Measurements from ENCODE around the gene TOMM7.
A peak's percentile ranks its signal among the peaks of the same experiment; 100 is the strongest.
"Not testable (repeated sequence)": the region's sequence is repeated elsewhere in the genome, so short reads cannot be mapped to it uniquely, and the experiment has no call there.

Gene TOMM7

DNA sequence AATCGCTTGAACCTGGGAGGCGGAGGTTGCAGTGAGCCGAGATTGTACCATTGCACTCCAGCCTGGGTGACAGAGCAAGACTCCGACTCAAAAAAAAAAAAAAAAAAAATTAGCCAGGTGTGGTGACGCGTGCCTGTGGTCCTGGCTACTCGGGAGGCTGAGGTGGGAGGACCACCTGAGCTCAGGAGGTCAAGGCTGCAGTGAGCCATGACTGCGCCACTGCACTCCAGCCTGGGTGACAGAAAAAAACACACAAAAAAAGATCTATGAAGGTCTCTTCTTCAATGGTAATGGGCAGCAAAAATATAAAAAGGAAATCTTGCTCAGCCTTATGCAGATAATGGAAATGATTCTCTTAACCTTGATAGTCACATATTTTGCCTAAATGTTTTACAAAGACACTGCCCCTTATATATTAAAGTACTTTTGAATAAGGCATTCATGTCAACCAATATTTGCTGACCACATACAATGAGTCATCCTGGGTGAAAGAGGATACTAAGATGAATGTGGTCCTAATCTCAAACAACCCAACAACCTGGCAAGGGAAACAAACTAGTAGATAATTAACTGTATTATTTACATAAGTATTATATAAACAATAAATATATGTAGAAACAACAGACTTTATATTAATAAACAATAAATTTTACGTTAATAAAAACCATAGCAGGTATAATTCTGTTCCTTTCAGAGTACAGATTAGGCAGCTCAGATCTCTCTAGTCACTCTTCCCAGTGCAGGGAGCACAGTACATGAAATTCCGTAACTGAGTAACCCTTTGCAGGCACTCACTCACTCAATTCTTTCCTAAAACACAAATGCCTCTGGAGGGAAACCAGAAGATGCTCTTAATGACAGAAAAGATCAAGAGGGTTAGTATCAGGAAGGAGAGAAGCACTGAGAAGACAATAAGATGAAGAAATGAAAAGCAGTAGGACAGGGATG, 8.1 kb downstream of the TOMM7 start:
- DNase-seq: no peak

DNA sequence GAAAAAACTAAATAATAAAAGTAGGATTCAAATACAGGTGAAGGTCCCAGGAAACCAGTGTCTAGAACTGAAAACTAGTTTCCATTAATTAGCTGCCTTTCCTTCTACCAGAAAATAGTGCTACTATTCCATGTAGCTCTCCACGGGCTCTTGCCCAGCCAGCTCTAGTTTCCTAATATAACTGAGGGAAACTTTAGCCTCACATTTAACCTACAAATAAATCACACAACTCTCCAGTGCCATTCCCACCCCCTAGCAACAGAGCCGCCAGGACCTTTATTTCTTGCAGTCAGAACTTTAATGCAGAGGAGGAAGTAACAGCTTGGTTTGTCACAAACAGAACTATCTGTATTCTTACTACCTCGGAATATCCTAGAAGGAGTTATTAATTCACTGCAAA, 10.3 kb downstream of the TOMM7 start:
- no peak for DNase-seq

- no peak for DNase-seq
Observed at GRCh38 chr7:22811746-22812280, 10.8 kb downstream of the TOMM7 start.

DNA sequence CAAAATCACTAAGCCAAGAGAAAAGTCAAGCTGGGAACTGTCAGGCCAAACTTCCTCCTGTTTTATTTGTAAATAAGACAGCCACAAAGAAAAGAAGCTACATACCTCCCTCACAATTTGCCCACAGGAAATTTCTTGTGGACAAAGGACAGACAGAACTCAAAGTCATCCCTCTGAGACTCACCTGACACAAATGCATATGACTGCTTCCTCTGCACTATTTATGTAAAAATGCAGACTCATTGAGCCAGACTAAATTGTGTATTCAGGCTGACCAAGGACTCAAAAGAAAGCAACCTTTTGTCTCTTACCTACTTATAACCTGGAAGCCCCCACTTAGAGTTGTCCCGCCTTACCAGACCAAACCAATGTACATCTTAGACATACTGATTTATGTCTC, 11.8 kb downstream of the TOMM7 start:
- DNase-seq: no peak

DNA sequence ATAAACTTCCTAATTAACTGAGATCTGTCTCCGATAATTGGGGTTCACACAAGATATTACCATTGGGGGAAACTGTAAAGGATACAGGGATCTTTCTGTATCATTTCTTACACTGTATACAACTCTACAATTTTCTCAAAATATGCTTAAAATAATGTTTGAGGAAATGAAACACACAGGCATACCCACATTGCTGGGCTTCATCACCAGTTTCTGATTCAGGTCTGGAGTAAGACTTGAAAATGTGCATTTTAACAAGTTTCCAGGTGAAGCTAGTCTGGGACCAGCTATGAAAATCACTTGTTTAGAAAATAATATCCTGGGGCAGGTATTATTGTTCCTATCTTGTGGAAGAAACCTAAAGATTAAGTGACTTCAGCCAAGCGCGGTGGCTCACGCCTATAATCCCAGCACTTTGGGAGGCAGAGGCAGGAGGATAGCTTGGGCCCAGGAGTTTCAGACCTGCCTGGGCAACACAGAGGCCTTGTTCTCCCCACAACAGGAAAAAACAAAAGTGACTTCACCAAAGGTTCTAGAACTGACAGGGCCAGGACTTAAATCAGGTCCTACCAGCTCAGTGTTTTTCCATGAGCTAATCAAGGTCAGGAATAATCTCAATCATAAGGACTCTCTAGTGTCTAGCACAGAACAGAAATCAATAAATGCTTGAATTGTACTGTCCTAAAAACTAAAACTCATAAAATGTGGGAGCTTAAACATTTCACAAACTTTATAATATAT, 12.6 kb downstream of the TOMM7 start:
- no peak for DNase-seq

DNA sequence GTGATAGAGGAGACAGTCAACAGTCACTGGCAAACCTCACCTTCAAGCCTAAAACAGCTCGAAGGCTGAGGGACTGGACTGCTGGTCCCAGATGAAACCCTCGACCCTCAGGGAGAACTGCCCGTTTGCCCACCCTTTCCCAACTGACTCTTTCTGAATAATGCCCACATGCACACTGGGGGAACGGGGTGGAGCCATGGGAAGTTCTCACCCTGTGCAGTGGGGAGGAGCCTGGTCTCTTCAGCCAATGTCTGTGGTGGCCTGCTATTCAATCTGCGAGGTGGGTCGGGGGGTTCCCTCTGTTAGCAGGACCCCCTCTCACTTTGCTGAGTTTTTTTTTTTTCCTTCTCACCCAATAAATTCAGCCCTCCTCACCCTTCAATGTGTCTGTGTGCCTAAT, 14.5 kb downstream of the TOMM7 start:
- DNase-seq: no peak

DNA sequence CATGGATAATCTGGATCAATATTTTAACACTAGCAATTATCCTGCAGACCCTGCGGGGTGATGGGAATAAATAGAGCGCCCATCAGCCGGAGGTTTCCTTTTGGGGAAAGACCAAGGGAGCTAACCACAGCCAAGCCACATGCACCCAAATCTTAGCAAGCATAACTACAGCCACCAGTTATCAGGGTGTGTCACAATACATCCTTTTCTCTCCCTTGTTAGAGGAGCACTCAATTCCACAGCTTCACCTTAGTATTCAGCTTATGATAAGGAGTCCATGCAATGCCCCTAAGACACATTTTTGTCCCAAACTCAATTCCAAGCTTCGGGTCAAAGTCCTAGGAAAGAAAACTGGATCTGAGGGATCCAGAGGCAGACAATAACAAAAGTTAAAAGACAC, 15.9 kb downstream of the TOMM7 start:
- no peak for DNase-seq

GRCh38 chr7:22805227-22805626, 17.4 kb downstream of the TOMM7 start:
- no peak for DNase-seq

DNA sequence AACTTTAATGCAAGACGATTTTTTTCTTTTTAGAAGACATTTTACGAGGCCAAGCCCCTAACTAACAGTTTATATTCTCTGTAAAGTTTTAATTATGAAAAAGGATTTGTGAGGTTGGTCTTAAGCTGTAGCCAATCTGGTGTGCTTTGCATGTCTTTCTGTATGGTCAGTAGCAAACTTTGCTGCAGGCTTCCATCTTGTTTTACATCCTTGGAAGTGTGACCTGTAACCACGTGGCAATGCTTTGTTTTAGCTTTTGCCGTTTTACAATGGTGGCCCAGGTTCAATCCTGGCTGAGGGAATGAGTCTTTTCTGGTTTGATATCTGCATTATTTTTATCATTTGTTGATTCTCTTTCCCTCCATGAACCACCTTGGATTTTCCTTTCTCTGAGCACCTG, 19.8 kb downstream of the TOMM7 start:
- not testable (repeated sequence) for DNase-seq

DNA sequence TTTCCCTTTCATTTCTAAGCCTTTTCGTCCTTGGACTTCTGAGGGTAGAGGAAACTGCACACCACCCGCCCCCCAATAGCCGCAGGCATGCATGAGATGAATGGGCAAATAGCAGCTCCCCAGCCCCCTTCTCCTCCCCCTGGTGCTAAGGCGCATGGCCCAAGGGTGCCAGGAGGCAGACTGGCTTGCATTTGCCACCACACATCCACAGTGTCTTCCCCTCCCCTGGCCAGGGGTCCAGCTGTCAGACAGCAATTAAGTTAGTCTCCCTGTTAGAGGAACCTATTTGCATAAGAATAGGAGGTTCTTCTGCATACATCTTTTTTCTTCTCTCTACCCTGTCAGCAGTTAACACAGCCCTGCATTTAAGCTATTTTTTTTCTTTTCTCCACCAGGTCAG, 20.2 kb downstream of the TOMM7 start:
- DNase-seq: no peak

- no peak for DNase-seq
Observed at GRCh38 chr7:22801912-22802311, 20.7 kb downstream of the TOMM7 start.

GRCh38 chr7:22799633-22800032, 23.0 kb downstream of the TOMM7 start:
- DNase-seq: peak; percentile 17

DNA sequence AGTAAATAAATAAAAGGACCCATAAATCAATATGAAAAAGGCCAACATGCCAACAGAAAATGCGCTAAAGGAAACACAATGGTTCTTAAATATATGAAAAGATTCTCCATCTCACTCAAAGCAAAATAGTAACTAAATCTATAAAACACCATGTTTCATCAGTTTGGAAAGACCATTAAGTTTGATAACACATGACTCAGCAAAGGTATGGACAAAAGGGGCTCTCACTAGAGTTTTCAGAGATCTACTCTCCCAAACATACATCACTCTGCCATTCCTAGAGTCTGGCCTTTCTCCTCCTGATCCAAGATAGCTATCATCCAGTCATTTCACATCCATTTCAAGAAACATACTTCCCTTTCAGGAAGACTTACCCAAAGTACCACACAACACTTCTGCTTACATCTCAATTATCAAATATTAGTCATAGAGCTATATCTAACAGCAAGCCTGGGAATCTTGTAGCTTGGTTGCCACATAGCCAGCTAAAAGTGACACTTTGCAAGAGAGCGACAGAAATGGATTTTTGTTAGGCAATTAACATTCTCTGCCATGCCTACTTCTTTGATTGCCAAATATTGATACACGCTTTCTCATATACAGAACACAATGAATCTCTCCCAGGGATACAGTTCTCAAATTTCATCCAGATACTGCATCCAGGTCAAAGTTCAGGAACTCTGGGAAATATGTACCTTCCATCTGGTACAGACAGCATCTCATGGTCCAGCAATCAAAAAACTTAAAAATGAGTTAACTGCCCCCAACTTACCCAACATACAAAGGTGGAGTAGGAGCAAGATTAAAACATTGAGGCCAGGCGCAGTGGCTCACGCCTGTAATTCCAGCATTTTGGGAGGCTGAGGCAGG, 28.8 kb downstream of the TOMM7 start:
- no peak for DNase-seq

DNA sequence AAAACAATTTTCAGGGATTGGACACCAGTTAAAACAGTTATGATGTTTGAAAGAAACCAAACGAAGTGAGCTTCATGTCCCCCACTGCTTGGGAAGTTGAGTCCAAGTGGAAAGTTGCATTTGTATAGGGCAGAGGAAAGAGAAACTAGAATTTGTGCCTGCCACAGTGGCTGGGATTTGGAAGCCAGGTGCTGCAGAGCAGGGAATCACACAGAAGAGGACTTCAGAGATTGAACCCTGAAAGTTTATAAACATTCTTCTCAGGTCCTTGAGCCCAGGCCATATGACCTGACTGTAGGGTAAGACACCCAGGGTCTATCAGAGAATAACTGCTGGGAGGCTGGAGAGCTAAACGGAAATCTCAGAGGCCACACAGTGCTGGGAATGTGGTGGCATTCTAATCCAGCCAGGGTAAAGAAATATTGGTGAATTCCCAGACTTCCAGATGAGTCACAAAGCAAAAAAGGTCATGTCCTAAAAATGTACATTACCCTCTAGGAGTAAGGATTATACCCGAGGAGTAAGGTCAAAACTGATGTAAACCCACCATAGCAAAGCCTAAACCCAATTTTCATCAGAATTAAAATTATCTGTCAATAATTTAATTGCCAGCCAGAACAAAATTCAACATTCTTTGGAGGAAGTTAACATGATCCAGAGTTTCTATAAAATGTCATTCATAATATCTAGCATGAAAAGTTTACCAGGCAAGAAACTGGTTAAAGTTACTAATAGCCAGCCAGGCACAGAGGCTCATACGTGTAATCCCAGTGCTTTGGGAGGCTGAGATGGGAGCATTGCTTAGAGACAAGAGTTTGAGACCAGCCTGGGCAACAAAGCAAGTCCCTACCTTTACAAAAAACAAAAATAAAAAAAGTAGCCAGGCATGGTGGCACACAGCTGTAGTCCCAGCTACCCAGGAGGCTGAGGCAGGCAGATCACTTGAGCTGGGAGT, 31.2 kb downstream of the TOMM7 start:
- no peak for DNase-seq

DNA sequence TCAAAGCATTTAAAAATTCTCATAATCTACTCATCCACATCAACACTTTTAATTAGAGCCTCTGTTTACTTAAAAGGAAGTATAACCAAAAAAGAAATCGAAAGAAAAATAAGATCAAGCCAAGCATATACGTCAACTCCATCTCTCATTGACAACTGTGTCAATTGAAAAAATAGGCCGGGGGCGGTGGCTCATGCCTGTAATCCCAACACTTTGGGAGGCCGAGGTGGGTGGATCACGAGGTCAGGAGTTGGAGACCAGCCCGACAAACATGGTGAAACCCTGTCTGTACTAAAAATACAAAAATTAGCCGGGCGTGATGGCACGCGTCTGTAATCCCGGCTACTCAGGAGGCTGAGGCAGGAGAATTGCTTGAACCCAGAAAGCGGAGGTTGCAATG, 32.0 kb downstream of the TOMM7 start:
- DNase-seq: not testable (repeated sequence)

GRCh38 chr7:22787951-22788350, 34.7 kb downstream of the TOMM7 start:
- DNase-seq: no peak

- DNase-seq: no peak
Observed at GRCh38 chr7:22786290-22786932, 36.2 kb downstream of the TOMM7 start.

DNA sequence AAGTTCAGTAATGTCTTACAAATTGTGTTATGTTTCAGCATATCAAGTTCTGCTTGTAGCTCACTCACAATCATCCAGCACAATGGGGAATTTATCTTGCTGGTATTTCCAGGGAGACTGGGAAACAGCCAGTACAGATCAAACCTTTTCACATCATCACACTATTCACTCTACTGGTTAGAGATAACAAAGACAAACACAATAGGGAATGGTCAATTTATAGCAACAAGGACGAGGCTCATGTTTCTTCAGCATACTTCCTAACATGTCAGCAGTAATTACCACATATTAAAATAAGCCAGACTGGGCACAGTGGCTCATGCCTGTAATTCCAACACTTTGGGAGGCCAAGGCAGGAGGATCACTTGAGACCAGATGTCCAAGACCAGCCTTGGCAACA, 38.3 kb downstream of the TOMM7 start:
- DNase-seq: no peak

DNA sequence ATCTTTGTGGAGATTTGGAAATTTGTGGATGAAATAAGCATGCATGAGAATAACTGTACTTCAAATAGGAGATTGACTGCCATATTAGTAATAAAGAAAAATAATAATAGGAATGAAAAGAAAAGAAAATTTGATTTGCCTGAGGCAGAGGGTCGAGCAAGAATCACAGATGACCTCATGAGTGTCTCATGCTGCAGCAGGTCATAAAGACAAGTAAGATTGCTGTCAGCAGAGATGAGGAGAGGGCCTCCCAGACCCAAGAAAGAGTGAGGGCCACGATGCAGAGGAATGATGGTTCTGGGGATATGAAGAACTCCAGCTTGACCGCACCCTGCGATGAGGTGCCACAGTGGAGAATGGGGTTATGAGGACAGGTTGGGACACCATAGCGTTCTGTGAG, 39.2 kb downstream of the TOMM7 start:
- DNase-seq: no peak

DNA sequence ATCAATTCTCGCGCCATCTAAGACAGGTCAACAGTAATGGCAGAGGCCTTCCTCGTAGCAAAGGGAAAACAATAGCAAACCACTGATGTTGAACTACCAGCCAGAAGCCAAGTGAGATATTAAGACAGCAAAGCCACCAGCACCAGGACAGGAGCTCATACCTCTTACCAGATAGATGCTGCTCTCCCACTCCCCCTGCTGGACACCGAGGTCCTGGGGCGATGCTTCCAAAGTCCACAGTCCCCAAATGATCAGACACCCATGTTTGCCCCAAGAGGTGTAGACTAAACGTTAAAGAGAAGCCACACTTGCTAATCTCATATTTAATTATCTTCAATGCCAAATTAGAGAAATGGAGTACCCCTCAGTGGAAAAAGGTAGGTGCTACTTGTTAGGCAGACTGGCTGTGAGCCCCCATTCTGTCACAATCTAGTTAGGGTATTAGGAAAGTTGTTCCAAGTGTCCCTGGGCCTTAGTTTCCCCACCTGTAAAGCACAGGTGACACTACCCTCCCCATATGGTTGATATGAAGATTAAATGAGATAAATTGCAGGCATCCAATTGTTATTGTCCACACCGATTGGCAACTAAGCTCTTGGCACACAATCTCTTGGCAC, 39.9 kb downstream of the TOMM7 start:
- DNase-seq: peak; percentile 78

DNA sequence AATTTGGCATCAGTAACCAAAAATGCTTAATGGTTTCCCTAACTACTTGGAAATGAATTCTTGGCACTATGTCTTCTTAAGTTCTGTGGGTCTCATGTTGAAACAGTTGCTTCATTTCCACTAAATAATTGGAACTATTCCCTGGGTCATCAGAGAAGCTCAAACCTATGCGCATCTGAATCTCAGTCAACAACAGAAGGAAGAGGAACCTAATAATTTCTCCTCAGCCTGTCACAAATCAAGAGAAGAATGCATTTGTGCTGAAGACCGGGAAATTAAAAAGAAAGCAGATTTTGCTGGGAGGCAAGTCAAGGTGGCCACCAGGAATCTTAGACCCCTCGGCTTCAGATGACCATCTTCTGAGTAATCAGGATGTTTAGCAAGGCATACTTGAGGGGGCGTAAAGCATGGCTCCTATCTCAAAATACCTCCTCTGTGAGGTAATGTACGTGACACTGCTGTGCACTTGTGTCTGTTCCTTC, 41.4 kb downstream of the TOMM7 start:
- DNase-seq: no peak

Data from activated CD4-positive, alpha-beta T cell treated with anti-CD3 and anti-CD28 coated beads, Interleukin-2, amount 50 U/mL, for 16 hours (primary cell).